Liver (tissue), 9 donors: Measurements from ENCODE around the gene UBE2D2. TPM values are rescaled to one million over a fixed set of nuclear protein-coding genes. Genes with fewer than 3 reads are reported as not detected.

ENCODE experiments used
- DNase-seq: peaks from one replicate; pipeline ENCODE4 v3.0.0-alpha.2; 2017; ENCODE audit warnings: low spot score
- H3K27ac ChIP-seq, 2 donors: one replicate each; pipeline ENCODE4 v1.7.0; 2013; ENCODE audit warnings: inconsistent platforms in 2 of 2, low read length in 2 of 2, control low read depth in 1 of 2, low read depth in 1 of 2, mild to moderate bottlenecking in 1 of 2
- H3K27me3 ChIP-seq, 4 donors: one replicate each; pipeline versions ENCODE4 v1.6.1 to v1.7.0; 2013; ENCODE audit warnings: low read length in 3 of 4, inconsistent platforms in 1 of 4, mild to moderate bottlenecking in 1 of 4, moderate library complexity in 1 of 4; ENCODE audit not compliant: control insufficient read depth in 4 of 4, insufficient read depth in 4 of 4
- H3K36me3 ChIP-seq, 4 donors: one replicate each; pipeline versions ENCODE4 v1.6.1 to v1.7.0; 2013; ENCODE audit warnings: low read length in 3 of 4, mild to moderate bottlenecking in 3 of 4, low read depth in 1 of 4, moderate library complexity in 1 of 4; ENCODE audit not compliant: control insufficient read depth in 4 of 4, insufficient read depth in 3 of 4
- H3K4me1 ChIP-seq, 4 donors: one replicate each; pipeline versions ENCODE4 v1.6.1 to v1.7.0; 2013; ENCODE audit warnings: low read length in 3 of 4, mild to moderate bottlenecking in 3 of 4, moderate library complexity in 1 of 4; ENCODE audit not compliant: control insufficient read depth in 4 of 4, insufficient read depth in 4 of 4
- H3K4me3 ChIP-seq, 3 donors: one replicate each; pipeline versions ENCODE4 v1.6.1 to v1.7.0; 2013; ENCODE audit warnings: low read length in 3 of 3, control low read depth in 1 of 3, low read depth in 1 of 3, mild to moderate bottlenecking in 1 of 3
- H3K9ac ChIP-seq, 2 donors: one replicate each; pipeline ENCODE4 v1.7.0; 2013; ENCODE audit warnings: low read length in 2 of 2, mild to moderate bottlenecking in 2 of 2, moderate library complexity in 2 of 2, control low read depth in 1 of 2, low read depth in 1 of 2
- H3K9me3 ChIP-seq, 4 donors: one replicate each; pipeline versions ENCODE4 v1.6.1 to v1.7.0; 2013; ENCODE audit warnings: low read length in 3 of 4; ENCODE audit not compliant: control insufficient read depth in 4 of 4
- EGR1 ChIP-seq, 2 donors: IDR thresholded peaks; 2 replicates each; pipeline ENCODE4 v1.6.1; 2016 to 2018; ENCODE audit warnings: antibody characterized with exemption in 2 of 2, low read depth in 2 of 2
- FOXA1 ChIP-seq: IDR thresholded peaks from 2 replicates; pipeline ENCODE4 v1.6.1; 2016; ENCODE audit warnings: antibody characterized with exemption
- FOXA2 ChIP-seq: IDR thresholded peaks from 2 replicates; pipeline ENCODE4 v1.6.1; 2016; ENCODE audit warnings: antibody characterized with exemption
- GABPA ChIP-seq, 2 donors: IDR thresholded peaks in 1 of 2; conservative IDR thresholded peaks in 1 of 2; 2 replicates each; pipeline ENCODE4 v1.6.1; 2016; ENCODE audit warnings: antibody characterized with exemption in 2 of 2, mild to moderate bottlenecking in 1 of 2, moderate library complexity in 1 of 2
- HNF4A ChIP-seq, 2 donors: conservative IDR thresholded peaks; 2 replicates each; pipeline ENCODE4 v1.6.1; 2016; ENCODE audit warnings: antibody characterized with exemption in 2 of 2, mild to moderate bottlenecking in 2 of 2
- NR2F2 ChIP-seq: IDR thresholded peaks from 2 replicates; pipeline ENCODE4 v1.6.1; 2016; ENCODE audit warnings: antibody characterized with exemption
- RAD21 ChIP-seq, 2 donors: IDR thresholded peaks; 2 replicates each; pipeline ENCODE4 v1.6.1; 2016; ENCODE audit warnings: antibody characterized with exemption in 2 of 2, mild to moderate bottlenecking in 2 of 2
- RXRA ChIP-seq, 2 donors: IDR thresholded peaks; 2 replicates each; pipeline ENCODE4 v1.6.1; 2017 to 2018; ENCODE audit warnings: antibody characterized with exemption in 2 of 2, mild to moderate bottlenecking in 1 of 2
- SP1 ChIP-seq: IDR thresholded peaks from 2 replicates; pipeline ENCODE4 v1.6.1; 2018; ENCODE audit warnings: antibody characterized with exemption, mild to moderate bottlenecking
- TAF1 ChIP-seq: conservative IDR thresholded peaks from 2 replicates; pipeline ENCODE4 v1.6.1; 2016; ENCODE audit warnings: antibody characterized with exemption, mild to moderate bottlenecking
- YY1 ChIP-seq: IDR thresholded peaks from 2 replicates; pipeline ENCODE4 v1.6.1; 2016; ENCODE audit warnings: antibody characterized with exemption, mild to moderate bottlenecking
- WGBS: extraction: QIAGEN DNeasy Blood & Tissue Kit; methylation state at CpG from one replicate; pipeline ENCODE4 v1.1.7; 2013; 5-methylcytosine and 5-hydroxymethylcytosine counted together
- polyA plus RNA-seq, 2 donors: library from polyadenylated mRNA; stranded (reverse) in 1 of 2; unstranded in 1 of 2; fragments of 200-250 nt in 1 of 2; fragments of >200 nt in 1 of 2; fragmentation: Nextera tagmentation in 1 of 2; extraction: Ambion mirVana in 1 of 2; gene quantifications; one replicate each; pipeline versions ENCODE4 v1.2.1 to v1.2.3, GENCODE V29; 2013 to 2015
- total RNA-seq, 2 donors: library from RNA; depleted of rRNA; stranded (reverse); fragments of >200 nt; gene quantifications; one replicate each; pipeline ENCODE4 v1.2.3, GENCODE V29; 2014
- TF ChIP-seq, protein P1 (sequence below): IDR thresholded peaks from 2 replicates; pipeline ENCODE4 v1.6.1; 2016; ENCODE audit warnings: antibody characterized with exemption
- TF ChIP-seq, protein P2 (sequence below): fragments of 150-350 bp; IDR thresholded peaks from 2 replicates; pipeline ENCODE4 v1.5.1; 2017; ENCODE audit warnings: improper control_type of control experiment, low read depth, low read length; ENCODE audit not compliant: missing input control
- TF ChIP-seq, protein P3 (sequence below): IDR thresholded peaks from 2 replicates; pipeline ENCODE4 v1.6.1; 2016; ENCODE audit warnings: antibody characterized with exemption
- TF ChIP-seq, protein P4 (sequence below): IDR thresholded peaks from 2 replicates; pipeline ENCODE4 v1.6.1; 2016; ENCODE audit warnings: antibody characterized with exemption, mild to moderate bottlenecking
- donor health status: healthy.
- donor health status: healthy.
- donor health status: healthy.
- donor health status: healthy.
- donor health status: healthy.

The UBE2D2 gene
- total and polyA plus RNA-seq, 4 donors: 17.0 to 53.6 (median 41.4) TPM

DNA sequence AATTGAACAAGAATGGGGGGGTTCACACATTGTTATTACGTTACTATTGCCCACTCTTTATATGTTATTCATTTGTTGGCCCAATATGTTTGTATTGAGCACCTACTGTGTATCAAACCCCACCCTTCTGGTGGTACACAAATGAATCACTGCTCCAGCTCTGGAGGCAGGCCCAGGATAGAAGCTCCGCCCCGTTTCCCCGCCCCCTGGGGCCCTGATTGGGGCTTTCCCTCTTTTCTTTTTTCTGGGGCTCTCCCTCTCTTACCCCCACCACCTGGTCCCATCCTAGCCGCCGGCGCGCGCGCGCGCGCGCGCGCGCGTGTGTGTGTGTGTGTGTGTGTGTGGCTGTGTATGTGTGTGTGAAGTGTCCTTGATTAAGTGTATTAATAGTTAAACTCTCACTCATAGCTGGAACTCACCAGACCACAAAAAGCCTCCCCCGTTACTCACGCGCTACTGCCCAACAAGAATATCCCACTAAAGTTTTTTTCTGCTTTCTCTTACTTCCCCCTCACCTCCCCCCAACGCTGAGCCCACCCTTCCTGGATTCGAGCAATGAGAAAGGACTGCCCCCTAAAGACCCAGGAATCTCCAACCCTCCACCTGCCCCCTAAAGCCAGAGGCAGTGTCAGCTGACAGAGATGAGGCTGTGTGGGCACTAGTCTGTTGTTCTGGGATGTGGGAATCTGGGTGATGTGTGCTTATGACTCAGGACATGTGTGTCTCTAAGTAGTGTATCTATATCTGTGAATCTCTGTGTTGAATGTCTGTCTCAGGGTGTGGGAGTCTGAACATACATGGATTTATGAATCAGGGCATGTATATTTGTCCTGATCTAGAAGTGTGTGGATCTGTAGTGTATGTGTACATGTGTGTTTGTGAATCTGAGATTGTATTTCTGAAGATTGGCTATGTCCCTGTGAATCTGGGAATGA is 91.0 kb downstream of the UBE2D2 start:
- no peaks in the 10 kb centered on the region for H3K9me3 ChIP-seq
- no peaks in the 10 kb centered on the region for H3K27me3 ChIP-seq
- 16% methylated on average over 23 of the region's 23 CpGs for WGBS
- no peak for TF ChIP-seq EGR1 (IDR thresholded peaks at IDR 0.05; ENCODE audit: low read depth in 2 of 2)
- TF ChIP-seq YY1: no peak
- TF ChIP-seq TAF1: no peak
- no peaks in the 10 kb centered on the region for H3K36me3 ChIP-seq
- peak overlapping the region; percentile 15 to 64 (median 16) for H3K4me3 ChIP-seq
- H3K27ac ChIP-seq: peak overlapping the region; percentile 93 to 96
- peak; percentile 83 for DNase-seq
- H3K9ac ChIP-seq: peak overlapping the region; percentile 4 to 55
- peaks cover 36 to 77% (median 60%) of the 10 kb centered on the region in 4 donors for H3K4me1 ChIP-seq

DNA sequence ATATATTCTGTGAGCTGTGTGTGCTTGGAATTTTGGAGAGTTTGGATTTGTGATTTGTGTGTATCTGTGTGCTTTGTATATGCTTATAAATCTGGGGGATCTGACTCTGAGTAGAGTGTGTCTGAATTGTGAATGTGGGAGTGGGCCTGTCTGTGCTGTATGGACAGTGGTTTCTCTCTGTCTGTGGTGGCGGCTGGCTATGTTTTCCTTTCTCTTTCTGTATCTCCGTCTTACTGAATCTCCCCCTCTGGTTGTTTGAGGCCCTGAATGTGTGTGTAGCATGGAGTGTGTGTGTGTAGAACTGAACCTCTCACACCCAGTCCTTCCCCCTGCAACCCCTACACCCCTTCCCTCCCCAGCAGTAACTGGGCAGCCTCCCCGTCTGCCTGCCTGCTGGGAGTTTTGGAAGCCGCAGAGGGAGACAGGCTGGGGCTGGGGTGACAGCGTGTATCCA is 91.7 kb downstream of the UBE2D2 start:
- H3K27me3 ChIP-seq: no peaks in the 10 kb centered on the region
- H3K4me1 ChIP-seq: peaks cover 41 to 76% (median 61%) of the 10 kb centered on the region in 4 donors
- H3K4me3 ChIP-seq: peak overlapping the region in 1 of 3 donors; percentile 5
- peak overlapping the region; percentile 4 to 55 for H3K9ac ChIP-seq
- H3K27ac ChIP-seq: peak overlapping the region; percentile 93 to 96
- no peaks in the 10 kb centered on the region for H3K36me3 ChIP-seq
- TF ChIP-seq, protein P1, sequence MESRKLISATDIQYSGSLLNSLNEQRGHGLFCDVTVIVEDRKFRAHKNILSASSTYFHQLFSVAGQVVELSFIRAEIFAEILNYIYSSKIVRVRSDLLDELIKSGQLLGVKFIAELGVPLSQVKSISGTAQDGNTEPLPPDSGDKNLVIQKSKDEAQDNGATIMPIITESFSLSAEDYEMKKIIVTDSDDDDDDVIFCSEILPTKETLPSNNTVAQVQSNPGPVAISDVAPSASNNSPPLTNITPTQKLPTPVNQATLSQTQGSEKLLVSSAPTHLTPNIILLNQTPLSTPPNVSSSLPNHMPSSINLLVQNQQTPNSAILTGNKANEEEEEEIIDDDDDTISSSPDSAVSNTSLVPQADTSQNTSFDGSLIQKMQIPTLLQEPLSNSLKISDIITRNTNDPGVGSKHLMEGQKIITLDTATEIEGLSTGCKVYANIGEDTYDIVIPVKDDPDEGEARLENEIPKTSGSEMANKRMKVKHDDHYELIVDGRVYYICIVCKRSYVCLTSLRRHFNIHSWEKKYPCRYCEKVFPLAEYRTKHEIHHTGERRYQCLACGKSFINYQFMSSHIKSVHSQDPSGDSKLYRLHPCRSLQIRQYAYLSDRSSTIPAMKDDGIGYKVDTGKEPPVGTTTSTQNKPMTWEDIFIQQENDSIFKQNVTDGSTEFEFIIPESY: no peak
- TF ChIP-seq HNF4A (conservative IDR thresholded peaks at IDR 0.05) (no peak), RAD21 (IDR thresholded peaks at IDR 0.05) (no peak), NR2F2 (no peak), TAF1 (no peak), EGR1 (IDR thresholded peaks at IDR 0.05; ENCODE audit: low read depth in 2 of 2) (no peak), GABPA (IDR thresholded peaks at IDR 0.05 in 1 of 2, conservative IDR thresholded peaks at IDR 0.05 in 1 of 2) (no peak), RXRA (IDR thresholded peaks at IDR 0.05) (no peak), YY1 (no peak), FOXA2 (no peak), SP1 (no peak), FOXA1 (no peak)
- TF ChIP-seq, protein P2, sequence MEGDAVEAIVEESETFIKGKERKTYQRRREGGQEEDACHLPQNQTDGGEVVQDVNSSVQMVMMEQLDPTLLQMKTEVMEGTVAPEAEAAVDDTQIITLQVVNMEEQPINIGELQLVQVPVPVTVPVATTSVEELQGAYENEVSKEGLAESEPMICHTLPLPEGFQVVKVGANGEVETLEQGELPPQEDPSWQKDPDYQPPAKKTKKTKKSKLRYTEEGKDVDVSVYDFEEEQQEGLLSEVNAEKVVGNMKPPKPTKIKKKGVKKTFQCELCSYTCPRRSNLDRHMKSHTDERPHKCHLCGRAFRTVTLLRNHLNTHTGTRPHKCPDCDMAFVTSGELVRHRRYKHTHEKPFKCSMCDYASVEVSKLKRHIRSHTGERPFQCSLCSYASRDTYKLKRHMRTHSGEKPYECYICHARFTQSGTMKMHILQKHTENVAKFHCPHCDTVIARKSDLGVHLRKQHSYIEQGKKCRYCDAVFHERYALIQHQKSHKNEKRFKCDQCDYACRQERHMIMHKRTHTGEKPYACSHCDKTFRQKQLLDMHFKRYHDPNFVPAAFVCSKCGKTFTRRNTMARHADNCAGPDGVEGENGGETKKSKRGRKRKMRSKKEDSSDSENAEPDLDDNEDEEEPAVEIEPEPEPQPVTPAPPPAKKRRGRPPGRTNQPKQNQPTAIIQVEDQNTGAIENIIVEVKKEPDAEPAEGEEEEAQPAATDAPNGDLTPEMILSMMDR: no peak
- TF ChIP-seq, protein P3, sequence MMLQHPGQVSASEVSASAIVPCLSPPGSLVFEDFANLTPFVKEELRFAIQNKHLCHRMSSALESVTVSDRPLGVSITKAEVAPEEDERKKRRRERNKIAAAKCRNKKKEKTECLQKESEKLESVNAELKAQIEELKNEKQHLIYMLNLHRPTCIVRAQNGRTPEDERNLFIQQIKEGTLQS: no peak
- TF ChIP-seq, protein P4, sequence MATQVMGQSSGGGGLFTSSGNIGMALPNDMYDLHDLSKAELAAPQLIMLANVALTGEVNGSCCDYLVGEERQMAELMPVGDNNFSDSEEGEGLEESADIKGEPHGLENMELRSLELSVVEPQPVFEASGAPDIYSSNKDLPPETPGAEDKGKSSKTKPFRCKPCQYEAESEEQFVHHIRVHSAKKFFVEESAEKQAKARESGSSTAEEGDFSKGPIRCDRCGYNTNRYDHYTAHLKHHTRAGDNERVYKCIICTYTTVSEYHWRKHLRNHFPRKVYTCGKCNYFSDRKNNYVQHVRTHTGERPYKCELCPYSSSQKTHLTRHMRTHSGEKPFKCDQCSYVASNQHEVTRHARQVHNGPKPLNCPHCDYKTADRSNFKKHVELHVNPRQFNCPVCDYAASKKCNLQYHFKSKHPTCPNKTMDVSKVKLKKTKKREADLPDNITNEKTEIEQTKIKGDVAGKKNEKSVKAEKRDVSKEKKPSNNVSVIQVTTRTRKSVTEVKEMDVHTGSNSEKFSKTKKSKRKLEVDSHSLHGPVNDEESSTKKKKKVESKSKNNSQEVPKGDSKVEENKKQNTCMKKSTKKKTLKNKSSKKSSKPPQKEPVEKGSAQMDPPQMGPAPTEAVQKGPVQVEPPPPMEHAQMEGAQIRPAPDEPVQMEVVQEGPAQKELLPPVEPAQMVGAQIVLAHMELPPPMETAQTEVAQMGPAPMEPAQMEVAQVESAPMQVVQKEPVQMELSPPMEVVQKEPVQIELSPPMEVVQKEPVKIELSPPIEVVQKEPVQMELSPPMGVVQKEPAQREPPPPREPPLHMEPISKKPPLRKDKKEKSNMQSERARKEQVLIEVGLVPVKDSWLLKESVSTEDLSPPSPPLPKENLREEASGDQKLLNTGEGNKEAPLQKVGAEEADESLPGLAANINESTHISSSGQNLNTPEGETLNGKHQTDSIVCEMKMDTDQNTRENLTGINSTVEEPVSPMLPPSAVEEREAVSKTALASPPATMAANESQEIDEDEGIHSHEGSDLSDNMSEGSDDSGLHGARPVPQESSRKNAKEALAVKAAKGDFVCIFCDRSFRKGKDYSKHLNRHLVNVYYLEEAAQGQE: no peak
- 22% methylated on average over 5 of the region's 5 CpGs for WGBS
- no peaks in the 10 kb centered on the region for H3K9me3 ChIP-seq
- no peak for DNase-seq
